Vagina (tissue), 2 donors: Measurements from ENCODE around the gene CEP128. TPM values are rescaled to one million over a fixed set of nuclear protein-coding genes. Genes with fewer than 3 reads are reported as not detected.

Experiments
- DNase-seq, 2 donors: peaks; one replicate each; pipeline ENCODE4 v3.0.0-alpha.2; 2017; ENCODE audit errors: extremely low spot score in 2 of 2
- H3K27ac ChIP-seq: fragments of 200-600 bp; sonication (generic); one replicate; pipeline ENCODE4 v1.5.1; 2019
- H3K27me3 ChIP-seq: fragments of 200-600 bp; sonication (generic); one replicate; pipeline ENCODE4 v1.5.1; 2019
- H3K36me3 ChIP-seq, 2 donors: fragments of 200-600 bp; sonication (generic); one replicate each; pipeline ENCODE4 v1.5.1; 2017 to 2019
- H3K4me1 ChIP-seq: fragments of 200-600 bp; sonication (generic); one replicate; pipeline ENCODE4 v1.5.1; 2019
- H3K4me3 ChIP-seq, 2 donors: fragments of 200-600 bp; sonication (generic); 1 replicate in 1 of 2; 2 replicates in 1 of 2; pipeline ENCODE4 v1.5.1; 2016 to 2019
- H3K9me3 ChIP-seq: fragments of 200-600 bp; sonication (generic); one replicate; pipeline ENCODE4 v1.5.1; 2019
- CTCF ChIP-seq, 3 experiments: fragments of 450-650 bp in 2 of 3; fragments of 200-600 bp in 1 of 3; sonication (generic) in 1 of 3; IDR thresholded peaks; one replicate each; pipeline ENCODE4 v1.5.1; 2017 to 2019; ENCODE audit warnings: antibody characterized with exemption in 3 of 3, mild to moderate bottlenecking in 2 of 3, moderate library complexity in 2 of 3
- POLR2A ChIP-seq, 2 donors: fragments of 450-650 bp; IDR thresholded peaks; one replicate each; pipeline ENCODE4 v1.6.1; 2017; ENCODE audit warnings: antibody characterized with exemption in 2 of 2, mild to moderate bottlenecking in 2 of 2, moderate library complexity in 2 of 2
- POLR2AphosphoS5 ChIP-seq, 2 donors: sonication (generic); formaldehyde crosslinking; IDR thresholded peaks; one replicate each; pipeline ENCODE4 v1.9.0; 2017; ENCODE audit warnings: antibody characterized with exemption in 2 of 2, mild to moderate bottlenecking in 2 of 2, low read depth in 1 of 2; ENCODE audit not compliant: insufficient read depth in 1 of 2
- intact Hi-C: fragments of 100-400 bp; cut with DNase I; formaldehyde crosslinking; loops from one replicate; pipeline ENCODE4 v1.15.1; 2023
- total RNA-seq: library from RNA; depleted of rRNA; stranded (reverse); fragments of >200 nt; gene quantifications from one replicate; pipeline ENCODE4 v1.2.3, GENCODE V29; 2016

CEP128 gene
- 6.6 TPM for total RNA-seq

- Histone ChIP-seq H3K9me3 (no peaks in the 10 kb centered on the region), H3K36me3 (no peaks in the 10 kb centered on the region), H3K27ac (peak within 1 kb of the TSS; percentile 60), H3K27me3 (no peaks in the 10 kb centered on the region), H3K4me1 (peaks cover 14% of the 10 kb centered on the region), H3K4me3 (peak within 1 kb of the TSS; percentile 64 to 76)
- intact Hi-C loops, result no loop called here
- TF ChIP-seq CTCF (IDR thresholded peaks at IDR 0.05) (no peak), POLR2AphosphoS5 (IDR thresholded peaks at IDR 0.05; ENCODE audit: insufficient read depth in 1 of 2, low read depth in 1 of 2) (peak; percentile 57 to 92), POLR2A (IDR thresholded peaks at IDR 0.05) (no peak)
- DNase-seq, result peak in 1 of 2 donors; percentile 95
Observed at GRCh38 chr14:80941241-80942185, at the start of gene CEP128. Gene CEP128 (minus strand): TSS chr14:80941738.

- Histone ChIP-seq H3K27ac (no peak overlapping the region), H3K4me1 (no peaks in the 10 kb centered on the region), H3K9me3 (no peaks in the 10 kb centered on the region), H3K36me3 (no peaks in the 10 kb centered on the region), H3K4me3 (no peak overlapping the region), H3K27me3 (no peaks in the 10 kb centered on the region)
- intact Hi-C loops, result no loop called here
- no peak for DNase-seq
- no peak for TF ChIP-seq POLR2A (IDR thresholded peaks at IDR 0.05)
- no peak for TF ChIP-seq CTCF (IDR thresholded peaks at IDR 0.05)
- no peak for TF ChIP-seq POLR2AphosphoS5 (IDR thresholded peaks at IDR 0.05; ENCODE audit: insufficient read depth in 1 of 2, low read depth in 1 of 2)
Observed at GRCh38 chr14:80988735-80989429, 47.3 kb upstream of the CEP128 start.

DNA sequence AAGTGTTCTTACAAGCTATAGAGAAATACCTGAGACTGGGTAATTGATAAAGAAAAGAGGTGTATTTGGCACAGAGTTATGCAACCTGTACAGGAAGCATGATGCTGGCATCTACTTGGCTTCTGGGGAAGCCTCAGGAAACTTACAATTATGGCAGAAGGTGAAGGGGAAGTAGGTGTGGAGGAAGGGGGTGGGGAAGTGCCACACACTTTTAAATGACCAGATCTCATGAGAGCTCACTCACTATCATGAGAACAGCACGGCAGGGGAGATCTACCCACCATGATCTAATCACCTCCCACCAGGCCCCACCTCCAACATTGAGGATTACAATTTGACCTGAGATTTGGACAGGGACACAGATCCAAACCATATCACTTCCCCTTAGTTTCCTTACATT lies 46.7 kb upstream of the CEP128 start:
- Histone ChIP-seq H3K27ac (no peak overlapping the region), H3K4me1 (no peaks in the 10 kb centered on the region), H3K4me3 (no peak overlapping the region), H3K9me3 (no peaks in the 10 kb centered on the region), H3K27me3 (no peaks in the 10 kb centered on the region), H3K36me3 (no peaks in the 10 kb centered on the region)
- intact Hi-C loops, result no loop called here
- no peak for TF ChIP-seq POLR2AphosphoS5 (IDR thresholded peaks at IDR 0.05; ENCODE audit: insufficient read depth in 1 of 2, low read depth in 1 of 2)
- TF ChIP-seq POLR2A (IDR thresholded peaks at IDR 0.05), result no peak
- no peak for TF ChIP-seq CTCF (IDR thresholded peaks at IDR 0.05)
- DNase-seq, result no peak

- no peaks in the 10 kb centered on the region for H3K27me3 ChIP-seq
- intact Hi-C loops, result loop anchor here (2.0 kb wide), 1 partner anchor 33 kb away; the partner anchor contains the start of gene TSHR
- no peak for TF ChIP-seq POLR2A (IDR thresholded peaks at IDR 0.05)
- TF ChIP-seq CTCF (IDR thresholded peaks at IDR 0.05), result peak; percentile 80 to 97 (median 89)
- TF ChIP-seq POLR2AphosphoS5 (IDR thresholded peaks at IDR 0.05; ENCODE audit: insufficient read depth in 1 of 2, low read depth in 1 of 2), result peak in 1 of 2 donors; percentile 72
- no peak overlapping the region for H3K27ac ChIP-seq
- H3K36me3 ChIP-seq, result no peaks in the 10 kb centered on the region
- no peak for DNase-seq
- no peak overlapping the region for H3K4me3 ChIP-seq
- H3K4me1 ChIP-seq, result no peaks in the 10 kb centered on the region
- no peaks in the 10 kb centered on the region for H3K9me3 ChIP-seq
Observed at GRCh38 chr14:80987235-80988032, 45.9 kb upstream of the CEP128 start.
